GM18861 (cell line): ENCODE data around the gene LIPM.
"Not testable (repeated sequence)": the region's sequence is repeated elsewhere in the genome, so short reads cannot be mapped to it uniquely, and the experiment has no call there.

Source experiments
- ATAC-seq: cut with Tn5 transposase; IDR thresholded peaks from one replicate; pipeline ENCODE4 v1.9.1; 2021; ENCODE audit not compliant: unreplicated experiment

LIPM gene

GRCh38 chr10:88837632-88838031 is 35.1 kb downstream of the LIPM start:
- ATAC-seq = not testable (repeated sequence)

- no peak for ATAC-seq
These were observed 36.3 kb downstream of the LIPM start for GRCh38 chr10:88838766-88839350.

DNA sequence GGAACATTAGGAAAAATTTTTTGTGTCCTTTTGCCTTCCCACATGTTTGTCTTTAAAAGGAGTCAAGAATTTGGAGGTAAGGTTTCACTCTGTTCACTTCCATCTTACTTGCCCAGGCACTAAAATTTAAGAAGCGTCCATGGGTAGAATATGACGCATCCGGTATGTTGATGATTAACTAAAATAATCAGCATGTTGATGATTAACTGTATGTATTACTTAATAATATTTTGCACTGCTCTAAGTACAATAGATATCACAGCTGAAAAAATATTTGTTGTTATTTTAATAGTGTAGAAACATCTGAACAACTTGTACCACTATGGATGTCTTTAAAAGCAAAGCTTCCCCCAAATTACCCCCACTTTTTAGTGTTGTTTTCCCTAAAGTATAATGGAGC is 37.6 kb downstream of the LIPM start:
- no peak for ATAC-seq

DNA sequence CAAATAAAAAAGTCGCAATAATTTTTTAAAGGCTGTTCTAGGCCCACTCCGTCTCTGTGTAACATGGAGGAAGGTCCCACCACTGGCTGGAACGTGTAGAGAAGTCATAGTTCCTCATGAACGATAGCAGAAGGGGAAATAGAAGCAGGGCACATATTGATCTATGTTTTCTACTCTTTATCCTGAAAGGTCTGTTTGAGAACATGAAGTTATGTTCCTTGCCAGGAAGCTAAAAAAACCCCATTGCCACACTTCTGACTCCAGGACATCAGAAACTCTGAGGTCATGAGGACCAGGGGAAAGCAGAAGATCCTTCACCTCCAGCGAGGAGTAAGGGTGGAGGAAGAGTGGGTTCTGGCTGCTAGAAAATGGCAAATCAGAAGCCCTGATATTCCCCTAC is 38.4 kb downstream of the LIPM start:
- no peak for ATAC-seq

DNA sequence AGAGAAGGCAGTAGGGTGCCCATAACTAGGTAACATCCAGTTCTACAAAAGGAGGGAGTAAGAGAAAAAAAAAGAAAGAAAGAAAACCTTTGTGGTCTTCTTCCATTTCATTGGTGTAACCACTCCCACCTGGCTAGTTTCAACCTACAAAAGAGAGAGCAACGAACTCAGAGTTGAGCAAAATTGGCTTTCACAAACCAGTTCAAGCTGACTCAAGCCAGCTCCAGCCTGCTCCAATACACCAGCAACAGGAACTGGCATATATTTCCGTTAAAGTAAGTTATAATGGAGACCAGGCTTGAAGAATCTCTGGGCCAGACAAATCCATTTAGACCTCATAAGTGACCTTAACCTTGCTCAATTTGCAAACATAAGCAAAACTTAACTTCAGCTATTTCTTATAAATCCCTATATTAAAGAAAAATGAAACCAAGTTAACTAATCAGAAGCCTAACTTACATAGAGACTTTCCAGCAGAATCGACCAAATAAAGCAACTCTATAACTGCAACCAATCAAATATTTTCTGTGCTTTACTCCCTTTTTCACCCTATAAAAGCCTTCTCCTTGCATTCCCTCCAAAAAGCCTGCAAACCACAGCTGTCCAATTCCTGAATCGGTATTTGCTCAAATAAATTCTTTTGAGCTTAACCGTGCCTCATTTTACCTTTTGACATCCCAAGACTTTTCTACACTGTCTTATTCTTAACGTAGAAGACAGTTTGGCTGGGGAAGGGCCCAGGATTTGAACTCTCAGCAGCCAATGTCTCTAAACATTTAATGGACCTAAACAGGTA is 39.0 kb downstream of the LIPM start:
- no peak for ATAC-seq

GRCh38 chr10:88843171-88843570 is 40.6 kb downstream of the LIPM start:
- no peak for ATAC-seq

DNA sequence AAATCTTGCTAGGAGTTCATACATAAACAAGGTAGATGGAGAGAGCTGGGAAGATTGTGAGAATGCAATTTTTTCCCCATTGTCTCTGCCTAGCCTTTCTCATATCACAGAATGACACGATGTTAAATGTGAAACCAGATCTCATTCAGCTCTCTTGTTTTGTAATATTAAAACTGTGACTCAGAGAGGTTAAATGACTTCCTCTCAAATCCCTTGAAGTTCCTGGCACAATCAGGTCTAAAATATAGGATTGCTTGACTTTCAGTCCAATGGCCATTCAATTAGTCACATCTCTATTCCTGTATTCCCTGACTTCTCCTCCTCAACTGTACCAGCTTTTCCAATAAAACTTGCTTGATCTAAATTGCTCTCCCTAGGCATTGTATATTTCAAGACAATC is 46.0 kb downstream of the LIPM start:
- ATAC-seq = no peak

DNA sequence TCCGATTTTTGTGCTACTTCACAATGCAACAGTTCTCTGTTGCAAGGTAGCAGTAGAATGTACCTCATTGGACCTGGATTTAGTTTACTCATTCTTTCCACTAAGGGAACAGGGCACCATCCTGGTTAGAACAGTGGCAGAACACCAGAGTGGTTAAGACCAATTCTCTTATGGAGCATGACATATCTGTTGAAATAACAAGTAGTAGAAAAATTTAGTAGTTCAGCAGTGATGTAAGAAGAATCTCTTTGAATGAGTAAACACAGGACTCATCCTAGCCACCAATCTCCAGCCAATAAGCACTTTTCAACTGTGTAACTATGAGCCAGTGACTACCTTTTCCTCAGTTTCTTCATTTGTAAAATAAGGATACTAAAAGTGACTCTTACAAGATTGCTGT is 46.7 kb downstream of the LIPM start:
- no peak for ATAC-seq

GRCh38 chr10:88850712-88851111 is 48.2 kb downstream of the LIPM start:
- no peak for ATAC-seq

DNA sequence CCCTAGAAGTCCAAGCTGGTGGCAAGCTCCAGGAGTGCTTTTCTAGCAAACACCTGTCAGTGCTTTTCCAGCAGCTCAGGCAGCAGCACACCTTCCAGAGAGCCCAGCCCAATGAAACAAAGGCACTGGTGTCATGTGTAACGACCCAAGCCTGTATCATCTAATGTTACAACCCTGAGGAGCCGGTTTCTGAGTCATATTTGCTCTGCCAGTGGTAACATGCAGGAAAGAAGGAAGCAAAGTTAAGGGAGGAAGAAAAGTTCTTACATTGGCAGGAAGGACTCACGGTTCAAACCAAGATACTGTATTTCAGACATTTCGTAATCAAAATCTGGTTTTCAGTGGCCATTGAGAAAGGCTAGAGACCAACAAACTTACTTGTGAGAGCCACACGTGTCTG is 49.2 kb downstream of the LIPM start, which contains the start of gene ANKRD22:
Gene ANKRD22 (minus strand): TSS at position 139 of the 400 bp plus-strand sequence. CDS start 237 bp downstream, outside the sequence.
- no peak for ATAC-seq

DNA sequence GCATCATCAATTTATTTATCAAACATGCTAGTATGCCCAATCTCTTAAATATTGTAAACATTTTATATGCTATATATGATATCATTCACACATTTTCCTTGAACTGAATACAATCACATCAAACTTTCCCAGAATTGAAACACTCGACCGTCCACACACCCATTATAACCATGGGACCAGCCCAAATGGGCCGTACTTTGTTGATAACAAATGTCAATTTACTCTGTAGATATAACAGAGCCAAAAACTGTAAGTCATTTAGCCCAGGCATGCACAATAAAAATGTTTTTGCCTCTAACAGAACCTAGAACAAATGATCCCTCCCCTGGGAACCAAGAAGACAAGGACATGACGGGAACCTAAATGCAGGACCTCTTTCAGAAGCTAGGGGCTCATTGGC is 49.8 kb downstream of the LIPM start:
- no peak for ATAC-seq

GRCh38 chr10:88853155-88853881 is 50.8 kb downstream of the LIPM start:
- no peak for ATAC-seq

DNA sequence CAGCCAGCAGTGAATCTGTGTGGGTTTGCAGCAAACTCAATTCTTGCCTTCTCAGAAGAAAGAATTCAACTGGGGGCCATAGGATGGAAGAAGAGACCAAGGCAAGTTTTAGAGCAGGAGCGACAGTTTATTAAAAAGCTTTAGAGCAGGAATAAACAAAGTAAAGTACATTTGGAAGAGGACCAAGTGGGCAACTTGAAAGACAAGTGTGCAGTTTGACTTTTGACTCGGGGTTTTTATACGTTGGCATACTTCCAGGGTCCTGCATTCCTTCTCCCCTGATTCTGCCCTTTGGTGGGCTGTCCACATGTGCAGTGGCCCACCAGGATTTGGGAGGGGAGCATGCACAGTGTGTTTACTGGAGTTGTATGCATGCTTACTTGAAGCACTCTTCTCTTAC is 52.2 kb downstream of the LIPM start:
- no peak for ATAC-seq

DNA sequence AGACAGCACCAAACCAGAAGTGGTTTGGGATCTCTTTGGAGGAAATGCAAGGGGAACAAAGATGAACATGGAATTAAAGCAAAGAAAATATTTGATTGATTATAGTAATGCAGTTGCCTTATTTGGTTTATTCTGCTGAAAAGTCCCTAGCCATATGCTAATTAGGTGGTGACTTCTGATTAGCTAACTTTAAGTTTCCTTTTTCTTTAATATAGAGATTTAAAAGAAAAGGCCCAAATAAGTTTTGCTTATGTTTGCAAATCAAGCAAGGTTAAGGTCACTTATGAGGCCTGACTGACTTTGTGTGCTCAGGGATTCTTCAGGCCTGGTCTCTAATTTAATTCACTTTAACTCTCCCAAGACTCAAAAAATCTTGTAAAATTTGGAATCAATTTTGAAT is 55.3 kb downstream of the LIPM start:
- no peak for ATAC-seq

DNA sequence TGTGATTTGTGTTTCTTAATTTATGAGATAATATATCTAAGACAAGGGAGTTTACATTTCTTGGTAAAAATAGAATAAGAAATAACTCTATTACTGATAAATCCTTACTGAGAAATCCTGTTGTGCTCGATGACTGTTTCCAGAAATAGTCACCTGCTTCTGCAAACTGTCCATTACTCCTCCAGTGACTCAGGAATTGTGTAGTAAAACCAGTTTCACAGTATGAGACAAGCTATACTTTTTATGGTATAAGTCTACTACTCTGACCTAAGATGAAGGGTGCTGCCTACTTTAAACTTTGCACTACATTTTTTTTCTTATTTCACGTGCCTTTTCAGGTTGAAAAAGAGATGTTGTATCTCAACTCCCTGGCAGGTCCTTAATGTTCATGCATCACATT is 56.0 kb downstream of the LIPM start:
- ATAC-seq = no peak

GRCh38 chr10:88861036-88861435 is 58.5 kb downstream of the LIPM start:
- ATAC-seq = no peak

GRCh38 chr10:88865281-88865876 is 62.8 kb downstream of the LIPM start:
- no peak for ATAC-seq

DNA sequence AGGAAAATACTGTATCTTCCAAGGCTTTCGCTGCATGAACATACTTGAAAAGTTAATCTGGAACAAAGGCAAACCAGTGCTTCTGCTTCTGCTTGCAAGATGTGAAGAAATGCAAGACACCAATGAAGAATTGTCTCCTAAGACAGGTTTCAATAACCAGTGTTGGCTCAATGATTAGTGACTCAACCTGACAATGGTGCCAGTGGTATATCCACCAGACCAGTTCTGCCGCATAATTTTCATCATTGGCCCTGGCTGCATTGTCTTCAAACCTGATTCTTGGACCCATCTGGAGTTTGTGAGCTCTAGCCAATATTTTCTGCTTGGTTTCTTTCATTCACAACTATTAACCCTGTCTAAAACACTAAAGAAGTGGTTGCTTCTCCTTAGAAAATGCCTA is 63.9 kb downstream of the LIPM start:
- no peak for ATAC-seq

DNA sequence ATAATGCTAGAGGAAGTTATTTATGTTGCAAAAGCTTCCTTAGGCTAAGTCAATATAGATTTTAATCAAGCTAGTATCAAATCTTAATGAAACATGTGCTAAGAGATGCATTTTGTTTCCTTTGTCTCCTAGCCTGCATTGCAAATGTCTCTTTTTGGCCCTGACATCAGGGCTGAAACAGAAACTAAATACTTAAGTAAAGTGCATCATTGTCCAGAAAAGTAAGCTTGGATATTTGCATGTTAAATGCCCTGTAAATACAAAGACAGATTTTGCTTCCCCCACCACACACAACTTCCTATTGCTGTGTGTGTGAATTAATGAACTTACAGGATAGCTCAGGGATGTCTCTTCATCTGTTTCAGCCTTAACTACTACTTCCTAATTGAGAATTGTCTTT is 67.6 kb downstream of the LIPM start:
- ATAC-seq = no peak
